Memory B cell (primary cell): ENCODE measurements around the gene PDCL3.

Experiments
- ATAC-seq: fragments of 150-1000 bp; cut with Tn5 transposase; 2 replicates; pipeline ENCODE4 v1.10.0; 2021; ENCODE audit warnings: low read depth, mild to moderate bottlenecking, moderate library complexity
- DNase-seq, 2 donors: peaks; one replicate each; pipeline ENCODE4 v3.0.0; 2022; ENCODE audit warnings: low spot score in 2 of 2
- H3K27ac Mint-ChIP-seq: one replicate; pipeline ENCODE4 v1.8.0; 2022; ENCODE audit warnings: mild to moderate bottlenecking, moderate library complexity, mixed read lengths
- H3K27me3 Mint-ChIP-seq: one replicate; pipeline ENCODE4 v1.8.0; 2022; ENCODE audit warnings: mixed read lengths
- H3K36me3 Mint-ChIP-seq: one replicate; pipeline ENCODE4 v1.8.0; 2022; ENCODE audit warnings: mild to moderate bottlenecking, mixed read lengths
- H3K4me1 Mint-ChIP-seq: one replicate; pipeline ENCODE4 v1.8.0; 2022; ENCODE audit warnings: mixed read lengths
- H3K4me3 Mint-ChIP-seq: one replicate; pipeline ENCODE4 v1.8.0; 2022; ENCODE audit warnings: mild to moderate bottlenecking, moderate library complexity, mixed read lengths
- H3K9me3 Mint-ChIP-seq: one replicate; pipeline ENCODE4 v1.8.0; 2022; ENCODE audit warnings: mixed read lengths

The PDCL3 gene

DNA sequence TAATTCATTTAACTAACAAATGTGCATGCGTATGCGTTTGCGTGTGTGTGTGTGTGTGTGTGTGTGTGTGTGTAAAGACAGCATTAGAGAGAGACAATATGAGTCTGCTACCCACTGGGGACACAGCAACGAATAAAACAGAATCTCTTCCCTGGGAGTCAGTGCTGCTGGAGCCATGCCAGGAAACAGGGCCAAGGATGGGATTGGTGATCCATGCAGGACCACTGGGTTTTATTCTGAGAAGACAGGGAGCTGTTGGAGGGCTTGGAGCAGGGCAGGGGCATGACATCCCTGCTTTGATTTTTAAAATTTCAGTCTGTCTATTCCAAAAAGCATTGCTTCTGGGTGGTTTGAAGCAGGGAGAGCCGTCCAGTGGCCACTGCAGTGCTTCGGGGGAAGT is 62.9 kb downstream of the PDCL3 start:
- no peak overlapping the region for H3K4me3 Mint-ChIP-seq
- peaks cover 4% of the 10 kb centered on the region for H3K9me3 Mint-ChIP-seq
- no peak overlapping the region for H3K27ac Mint-ChIP-seq
- peaks cover 5% of the 10 kb centered on the region for H3K4me1 Mint-ChIP-seq
- no peak for ATAC-seq
- DNase-seq, result no peak
- peaks cover 12% of the 10 kb centered on the region for H3K27me3 Mint-ChIP-seq
- peaks cover 2% of the 10 kb centered on the region for H3K36me3 Mint-ChIP-seq
